Measurements from ENCODE around the gene NRXN2.

NRXN2 gene

DNA sequence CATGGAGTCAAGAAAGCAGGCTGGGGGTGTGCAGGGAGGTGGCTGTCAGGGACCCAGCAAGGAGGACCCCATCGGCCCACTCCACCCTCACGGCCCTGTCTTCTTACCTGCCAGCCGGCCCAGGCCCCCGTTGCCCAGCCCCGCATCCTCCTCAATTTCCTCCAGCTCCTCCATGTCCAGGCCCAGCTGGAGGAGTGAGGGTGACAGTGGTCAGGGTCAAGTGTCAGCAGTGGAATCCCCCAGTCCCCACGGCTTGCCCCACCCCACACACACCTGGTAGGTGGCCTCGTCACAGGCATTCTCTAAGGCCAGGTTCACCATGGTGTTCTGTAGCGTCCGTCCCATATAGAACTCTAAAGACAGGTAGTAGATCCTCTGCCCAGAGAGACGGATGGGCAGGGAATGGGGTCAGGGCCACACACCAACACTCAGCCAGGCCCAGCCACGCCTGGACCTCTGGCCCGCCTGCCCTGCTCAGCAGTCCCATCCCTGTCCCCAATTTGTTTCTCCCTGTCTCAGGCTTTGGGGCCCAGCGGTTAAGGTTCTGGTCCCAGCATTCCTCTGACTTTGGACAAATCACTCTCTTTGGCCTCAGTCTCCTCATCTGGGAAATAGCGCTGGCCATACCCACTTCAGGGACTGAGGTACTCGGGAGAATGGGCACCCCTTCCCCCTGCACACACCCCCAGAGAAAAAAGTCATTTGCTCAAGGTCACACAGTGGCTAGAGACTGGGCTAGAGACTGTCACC, 35.5 kb upstream of the NRXN2 start:
- Histone ChIP-seq H4K20me1 (ENCODE audit: insufficient read depth, low read length) (no peaks in the 10 kb centered on the region), H3K27me3 (ENCODE audit: insufficient read depth, low read length) (no peaks in the 10 kb centered on the region; the same call in 1 of the 2 replicates), H3K4me2 (ENCODE audit: low read length) (no peak overlapping the region), H3K4me3 (ENCODE audit: low read depth, low read length, poor library complexity, severe bottlenecking) (no peak overlapping the region), H3K9me2 (ENCODE audit: low read depth, low read length) (no peaks in the 10 kb centered on the region), H3F3A (ENCODE audit: insufficient read depth, low read length) (0 out of 2 replicates have a peak, but pooled peaks cover 3% of the 10 kb centered on the region), H3K9ac (ENCODE audit: low read length) (no peak overlapping the region), H3K79me2 (ENCODE audit: insufficient read depth, low read length) (no peaks in the 10 kb centered on the region), H3K36me3 (ENCODE audit: insufficient read depth, low read length) (peaks cover 15% of the 10 kb centered on the region), H2AFZ (ENCODE audit: low read length) (no peak overlapping the region), H3K27ac (ENCODE audit: low read depth, low read length, poor library complexity, severe bottlenecking) (no peak overlapping the region), H3K4me1 (ENCODE audit: insufficient read depth, low read length, severe bottlenecking) (peaks cover 13% of the 10 kb centered on the region), H3K9me3 (ENCODE audit: low read length) (no peaks in the 10 kb centered on the region)
- TF ChIP-seq, protein P1, sequence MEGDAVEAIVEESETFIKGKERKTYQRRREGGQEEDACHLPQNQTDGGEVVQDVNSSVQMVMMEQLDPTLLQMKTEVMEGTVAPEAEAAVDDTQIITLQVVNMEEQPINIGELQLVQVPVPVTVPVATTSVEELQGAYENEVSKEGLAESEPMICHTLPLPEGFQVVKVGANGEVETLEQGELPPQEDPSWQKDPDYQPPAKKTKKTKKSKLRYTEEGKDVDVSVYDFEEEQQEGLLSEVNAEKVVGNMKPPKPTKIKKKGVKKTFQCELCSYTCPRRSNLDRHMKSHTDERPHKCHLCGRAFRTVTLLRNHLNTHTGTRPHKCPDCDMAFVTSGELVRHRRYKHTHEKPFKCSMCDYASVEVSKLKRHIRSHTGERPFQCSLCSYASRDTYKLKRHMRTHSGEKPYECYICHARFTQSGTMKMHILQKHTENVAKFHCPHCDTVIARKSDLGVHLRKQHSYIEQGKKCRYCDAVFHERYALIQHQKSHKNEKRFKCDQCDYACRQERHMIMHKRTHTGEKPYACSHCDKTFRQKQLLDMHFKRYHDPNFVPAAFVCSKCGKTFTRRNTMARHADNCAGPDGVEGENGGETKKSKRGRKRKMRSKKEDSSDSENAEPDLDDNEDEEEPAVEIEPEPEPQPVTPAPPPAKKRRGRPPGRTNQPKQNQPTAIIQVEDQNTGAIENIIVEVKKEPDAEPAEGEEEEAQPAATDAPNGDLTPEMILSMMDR (IDR thresholded peaks at IDR 0.05; ENCODE audit: low read length): no peak
- no peak for TF ChIP-seq EZH2 (IDR thresholded peaks at IDR 0.05; ENCODE audit: borderline replicate concordance, low read length)

DNA sequence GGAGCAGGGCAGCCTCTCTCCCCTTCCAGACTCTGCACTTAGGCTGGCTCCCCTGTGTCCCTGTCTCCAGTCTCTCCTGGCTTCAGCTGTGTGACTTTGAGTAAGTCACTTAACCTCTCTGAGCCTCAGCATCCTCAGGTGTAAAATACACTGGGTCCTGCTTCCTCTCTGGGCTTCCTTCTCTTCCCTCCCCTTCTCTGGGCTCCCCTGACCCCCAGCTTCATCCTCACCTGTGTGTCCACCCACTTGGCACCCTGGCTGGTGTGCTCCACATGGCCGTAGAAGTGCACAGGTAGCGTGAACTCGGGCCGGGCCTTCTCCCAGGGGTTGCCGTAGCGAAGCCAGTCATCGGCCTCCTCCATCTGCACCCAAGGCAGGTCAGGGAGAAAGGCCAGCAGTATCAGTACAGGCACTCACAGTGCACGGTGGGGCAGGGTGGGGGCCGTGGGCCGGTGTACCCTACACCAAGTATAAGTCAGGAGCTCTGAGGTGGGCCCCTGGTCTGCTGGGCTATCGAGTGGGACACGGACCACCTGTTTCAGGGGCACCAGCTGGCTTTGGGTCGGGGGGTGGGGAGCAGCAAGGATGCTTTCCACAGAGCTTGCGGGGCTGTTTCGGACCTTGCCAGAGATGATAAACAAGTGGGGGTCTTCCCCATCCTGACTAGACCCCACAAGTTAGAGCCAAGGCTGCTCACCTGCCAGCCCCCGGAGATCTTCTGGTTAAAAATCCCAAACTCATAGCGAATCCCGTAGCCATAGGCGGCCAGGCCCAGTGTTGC, 34.7 kb upstream of the NRXN2 start:
- no peaks in the 10 kb centered on the region for H3K9me2 ChIP-seq (ENCODE audit: low read depth, low read length)
- peaks cover 6% of the 10 kb centered on the region for H3K4me1 ChIP-seq (ENCODE audit: insufficient read depth, low read length, severe bottlenecking)
- H3F3A ChIP-seq (ENCODE audit: insufficient read depth, low read length): no peaks in the 10 kb centered on the region
- H2AFZ ChIP-seq (ENCODE audit: low read length): no peak overlapping the region
- no peak for TF ChIP-seq EZH2 (IDR thresholded peaks at IDR 0.05; ENCODE audit: borderline replicate concordance, low read length)
- TF ChIP-seq, protein P1 (IDR thresholded peaks at IDR 0.05; ENCODE audit: low read length): no peak
- H3K27ac ChIP-seq (ENCODE audit: low read depth, low read length, poor library complexity, severe bottlenecking): no peak overlapping the region
- H3K4me3 ChIP-seq (ENCODE audit: low read depth, low read length, poor library complexity, severe bottlenecking): no peak overlapping the region
- H3K4me2 ChIP-seq (ENCODE audit: low read length): no peak overlapping the region
- H3K9me3 ChIP-seq (ENCODE audit: low read length): no peaks in the 10 kb centered on the region
- no peaks in the 10 kb centered on the region; the same call in 1 of the 2 replicates for H3K27me3 ChIP-seq (ENCODE audit: insufficient read depth, low read length)
- H4K20me1 ChIP-seq (ENCODE audit: insufficient read depth, low read length): no peaks in the 10 kb centered on the region
- peaks cover 7% of the 10 kb centered on the region for H3K36me3 ChIP-seq (ENCODE audit: insufficient read depth, low read length)
- no peaks in the 10 kb centered on the region for H3K79me2 ChIP-seq (ENCODE audit: insufficient read depth, low read length)
- no peak overlapping the region for H3K9ac ChIP-seq (ENCODE audit: low read length)

DNA sequence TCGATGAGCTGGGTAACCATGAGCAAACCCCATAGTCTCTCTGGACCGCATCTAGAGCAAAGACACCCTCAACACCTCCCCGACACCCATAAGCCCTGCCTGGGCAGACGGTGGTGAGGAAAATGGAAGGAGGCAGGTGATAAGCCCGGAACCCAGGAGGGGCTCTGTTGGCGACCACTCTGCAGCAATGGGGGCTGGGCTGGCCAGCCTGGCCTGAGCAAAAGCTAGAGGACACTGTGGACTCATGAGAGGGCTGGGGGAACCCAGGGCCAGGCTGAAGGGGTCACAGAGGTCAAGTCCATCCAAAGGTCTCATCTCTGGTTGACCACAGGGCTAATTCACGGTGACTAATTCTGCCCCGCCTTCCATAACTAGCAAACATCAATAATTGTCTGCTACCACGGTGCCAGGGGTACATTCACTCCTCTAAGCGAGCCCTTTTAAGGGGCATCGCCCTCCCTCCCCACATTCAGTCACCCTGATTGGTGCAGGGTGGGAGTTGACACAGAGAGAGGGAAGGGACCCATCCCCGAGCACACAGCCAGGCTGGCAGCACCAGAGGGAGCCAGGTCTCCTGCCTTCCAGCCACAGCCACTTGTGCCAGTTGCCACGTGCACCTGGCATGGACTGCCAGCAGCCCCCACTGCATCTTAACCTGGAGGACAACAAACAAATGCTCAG, 32.8 kb upstream of the NRXN2 start:
- no peaks in the 10 kb centered on the region for H3K36me3 ChIP-seq (ENCODE audit: insufficient read depth, low read length)
- H3K4me1 ChIP-seq (ENCODE audit: insufficient read depth, low read length, severe bottlenecking): no peaks in the 10 kb centered on the region
- H3K4me2 ChIP-seq (ENCODE audit: low read length): no peak overlapping the region

More for the DNA sequence above, 32.8 kb upstream of the NRXN2 start:
- H3K9me2 ChIP-seq (ENCODE audit: low read depth, low read length): no peaks in the 10 kb centered on the region
- H3K27ac ChIP-seq (ENCODE audit: low read depth, low read length, poor library complexity, severe bottlenecking): no peak overlapping the region
- H2AFZ ChIP-seq (ENCODE audit: low read length): no peak overlapping the region
- H4K20me1 ChIP-seq (ENCODE audit: insufficient read depth, low read length): no peaks in the 10 kb centered on the region
- no peaks in the 10 kb centered on the region for H3F3A ChIP-seq (ENCODE audit: insufficient read depth, low read length)
- no peaks in the 10 kb centered on the region for H3K79me2 ChIP-seq (ENCODE audit: insufficient read depth, low read length)
- TF ChIP-seq EZH2 (IDR thresholded peaks at IDR 0.05; ENCODE audit: borderline replicate concordance, low read length): no peak
- TF ChIP-seq, protein P1 (IDR thresholded peaks at IDR 0.05; ENCODE audit: low read length): no peak
- H3K9me3 ChIP-seq (ENCODE audit: low read length): no peaks in the 10 kb centered on the region
- H3K27me3 ChIP-seq (ENCODE audit: insufficient read depth, low read length): no peaks in the 10 kb centered on the region; the same call in 1 of the 2 replicates
- no peak overlapping the region for H3K4me3 ChIP-seq (ENCODE audit: low read depth, low read length, poor library complexity, severe bottlenecking)
- no peak overlapping the region for H3K9ac ChIP-seq (ENCODE audit: low read length)
